Measurements from ENCODE around the gene SLC43A3.

Gene SLC43A3

GRCh38 chr11:57432149-57432561 lies 5.2 kb upstream of the SLC43A3 start:
- H3K4me3 ChIP-seq (ENCODE audit: low read depth, low read length), result no peak overlapping the region
- DNase-seq (ENCODE audit: low read depth), result no peak

- DNase-seq (ENCODE audit: low read depth), result no peak
- H3K4me3 ChIP-seq (ENCODE audit: low read depth, low read length), result no peak overlapping the region
These were observed 4.0 kb upstream of the SLC43A3 start for GRCh38 chr11:57430952-57431351.

DNA sequence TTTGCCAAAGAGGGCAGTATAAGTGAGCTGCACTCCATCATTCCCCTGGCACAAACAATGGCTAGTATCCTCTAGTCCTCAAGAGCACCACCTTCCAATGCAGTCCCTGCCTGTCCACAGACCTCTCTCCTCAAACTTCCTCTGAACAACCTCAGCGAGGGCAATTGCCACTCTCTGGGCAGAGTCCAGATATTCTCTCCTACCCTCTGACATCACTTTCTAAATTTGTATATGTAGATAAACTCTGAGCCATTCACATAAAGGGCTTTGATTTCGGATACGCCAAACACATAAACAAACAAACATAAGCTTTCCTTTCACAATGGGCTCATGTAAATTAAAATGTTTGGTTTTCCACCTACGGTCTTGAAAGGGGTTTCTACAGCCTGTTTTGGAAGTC lies 3.0 kb upstream of the SLC43A3 start:
- no peak for DNase-seq (ENCODE audit: low read depth)
- no peak overlapping the region for H3K4me3 ChIP-seq (ENCODE audit: low read depth, low read length)

DNA sequence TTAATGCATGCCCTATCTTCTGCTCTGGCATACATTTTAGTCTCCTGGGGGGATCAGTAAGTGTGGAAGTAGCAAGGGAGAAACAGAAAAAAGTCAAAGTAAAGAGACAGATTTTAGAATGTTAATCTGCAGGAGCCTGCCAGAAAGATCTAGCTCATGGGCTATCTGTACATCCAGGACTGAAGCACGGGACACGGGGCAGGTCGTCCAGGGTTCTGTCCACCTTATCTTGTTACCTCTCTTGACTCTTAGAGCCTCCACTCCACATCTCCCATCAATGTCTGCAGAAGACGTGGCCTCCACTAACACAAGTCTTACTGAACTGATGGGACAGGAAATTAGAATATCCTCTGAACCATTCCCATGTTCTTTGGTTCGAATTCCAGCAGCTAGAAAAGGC lies 1.7 kb upstream of the SLC43A3 start:
- no peak overlapping the region for H3K4me3 ChIP-seq (ENCODE audit: low read depth, low read length)

DNA sequence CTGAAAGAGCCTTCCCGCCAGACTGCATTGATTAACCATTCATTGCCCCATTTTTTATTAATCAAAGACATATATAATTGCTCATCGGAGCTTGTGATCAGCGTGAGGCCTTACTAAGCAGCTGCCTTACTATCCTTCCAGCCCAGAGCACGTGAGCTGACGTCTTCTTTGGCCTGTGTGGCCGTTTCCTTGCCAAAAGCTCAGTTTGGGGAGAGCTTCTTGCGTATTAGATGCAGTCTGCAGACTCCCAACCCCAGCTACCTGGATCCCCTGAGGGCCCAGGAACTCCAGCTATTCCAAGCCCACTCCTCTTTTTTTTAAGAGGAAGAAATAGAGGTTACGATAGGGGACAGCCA lies 784 bp upstream of the SLC43A3 start:
- DNase-seq (ENCODE audit: low read depth), result peak; percentile 74
- H3K4me3 ChIP-seq (ENCODE audit: low read depth, low read length), result no peak overlapping the region

More for the DNA sequence above, 1.7 kb upstream of the SLC43A3 start:
- DNase-seq (ENCODE audit: low read depth), result no peak

GRCh38 chr11:57426439-57426928 lies 437 bp downstream of the SLC43A3 start:
- no peak for DNase-seq (ENCODE audit: low read depth)
- H3K4me3 ChIP-seq (ENCODE audit: low read depth, low read length), result peak overlapping the region; percentile 52

DNA sequence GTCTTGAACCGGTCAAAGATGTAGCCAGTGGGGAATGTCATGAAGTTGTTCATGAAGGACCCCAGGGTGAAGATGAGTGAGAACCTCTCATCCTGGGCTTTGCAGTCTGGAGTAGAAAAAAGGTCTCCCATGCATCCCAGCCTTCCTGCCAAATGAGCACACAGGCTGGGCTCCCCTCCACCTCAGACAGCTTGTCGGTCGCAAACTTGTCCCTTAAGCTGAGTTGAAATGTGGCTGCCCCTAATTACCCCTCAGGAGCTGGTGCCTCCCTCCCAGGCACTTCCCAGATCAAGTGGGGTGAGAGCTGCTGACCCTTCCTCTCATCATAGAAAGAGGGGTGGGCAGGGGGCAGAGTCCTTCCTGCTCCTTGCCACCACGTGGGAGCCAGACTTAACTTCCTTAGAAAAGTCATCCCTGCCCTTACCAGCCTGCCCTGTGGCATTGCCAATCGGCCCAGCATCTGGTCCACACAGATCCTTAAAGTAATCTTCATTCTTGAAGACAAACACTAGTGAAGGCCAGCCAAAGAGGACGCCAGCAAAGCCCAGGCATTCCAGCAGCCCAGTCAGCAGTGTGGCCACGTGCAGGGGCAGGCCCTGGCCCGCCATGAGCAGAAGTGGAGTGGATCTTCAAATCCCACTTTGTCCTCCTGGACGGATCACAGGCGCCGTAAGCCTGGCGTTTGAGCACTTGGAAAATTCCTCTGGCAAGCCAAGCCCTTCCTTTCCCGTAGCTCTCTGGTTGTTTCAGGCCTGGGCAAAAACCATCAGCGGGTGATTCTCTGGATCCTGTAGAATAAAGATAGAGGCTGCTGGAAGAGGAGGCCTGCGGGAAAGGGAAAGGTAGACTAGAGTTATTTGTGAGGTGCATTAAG lies 1.1 kb downstream of the SLC43A3 start:
- peak overlapping the region; percentile 52 for H3K4me3 ChIP-seq (ENCODE audit: low read depth, low read length)
- DNase-seq (ENCODE audit: low read depth), result no peak

DNA sequence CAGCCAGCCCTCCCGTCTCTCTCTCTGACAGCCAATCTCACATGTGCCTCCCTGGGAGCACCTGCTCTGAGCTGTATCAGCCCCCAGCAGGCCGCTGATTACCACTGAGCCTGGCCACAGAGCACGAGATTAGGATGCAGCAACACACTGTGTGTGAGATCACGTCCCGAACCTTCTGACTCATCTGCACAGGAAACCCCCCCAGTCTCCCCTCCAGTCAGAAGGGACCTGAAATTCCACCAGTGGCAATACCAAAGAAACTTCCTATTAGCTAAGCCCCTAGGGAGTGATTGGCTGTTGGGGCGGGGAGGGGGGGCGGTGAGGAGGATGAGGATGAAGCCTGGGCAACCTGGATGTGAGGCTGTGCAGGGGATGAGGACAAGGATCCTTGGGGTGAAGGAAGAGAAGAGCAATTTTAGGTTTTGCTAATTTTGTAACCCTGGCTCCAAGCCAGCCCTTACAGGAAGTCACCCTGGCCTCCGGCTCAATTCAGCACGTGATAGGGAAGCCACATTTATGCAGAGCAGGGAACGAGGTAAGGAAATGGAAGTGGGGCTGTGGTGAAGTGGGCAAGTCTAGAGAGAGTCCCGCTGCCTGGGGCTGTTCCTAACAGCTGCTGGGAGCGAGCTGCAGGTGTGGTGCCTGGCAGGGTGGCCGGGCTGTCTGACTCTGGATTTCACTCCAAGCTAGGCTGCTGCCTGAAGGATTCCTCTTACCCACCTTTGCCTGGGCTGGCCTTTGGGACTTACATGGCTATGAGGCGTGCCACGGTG lies 1.9 kb downstream of the SLC43A3 start:
- no peak overlapping the region for H3K4me3 ChIP-seq (ENCODE audit: low read depth, low read length)
- peak; percentile 80 for DNase-seq (ENCODE audit: low read depth)

DNA sequence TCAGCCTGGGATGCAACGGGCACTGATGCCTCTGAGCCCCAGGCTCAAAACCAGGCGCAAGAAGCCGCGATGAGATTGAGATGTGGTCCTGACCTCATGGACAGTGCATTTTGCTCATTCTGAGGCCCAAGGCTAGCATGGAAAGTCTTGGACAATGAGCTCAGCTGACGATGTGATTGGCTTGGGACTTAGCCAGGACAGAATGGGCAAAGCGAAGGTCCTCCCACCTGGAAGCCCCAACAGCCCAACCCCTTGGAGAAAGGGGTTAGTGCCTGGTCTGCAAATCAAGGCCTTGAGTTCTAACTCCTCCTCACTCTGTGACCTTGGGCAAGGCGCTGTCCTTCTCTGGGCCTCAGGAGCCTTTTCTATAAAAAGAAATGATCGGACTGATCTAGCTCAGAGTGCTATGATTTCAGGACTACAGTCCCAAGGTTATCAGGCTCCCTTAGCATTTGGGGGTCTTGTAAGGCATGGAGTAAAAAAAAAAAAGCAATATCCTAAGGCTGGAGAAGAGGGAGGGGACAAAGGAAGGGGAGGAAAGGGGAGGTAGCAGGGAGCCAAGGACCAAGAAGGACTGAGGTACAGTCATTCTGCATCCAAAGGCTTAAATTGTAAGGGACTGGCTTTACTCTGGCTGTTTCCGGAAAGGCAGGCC lies 2.7 kb downstream of the SLC43A3 start:
- no peak overlapping the region for H3K4me3 ChIP-seq (ENCODE audit: low read depth, low read length)
- DNase-seq (ENCODE audit: low read depth), result no peak

DNA sequence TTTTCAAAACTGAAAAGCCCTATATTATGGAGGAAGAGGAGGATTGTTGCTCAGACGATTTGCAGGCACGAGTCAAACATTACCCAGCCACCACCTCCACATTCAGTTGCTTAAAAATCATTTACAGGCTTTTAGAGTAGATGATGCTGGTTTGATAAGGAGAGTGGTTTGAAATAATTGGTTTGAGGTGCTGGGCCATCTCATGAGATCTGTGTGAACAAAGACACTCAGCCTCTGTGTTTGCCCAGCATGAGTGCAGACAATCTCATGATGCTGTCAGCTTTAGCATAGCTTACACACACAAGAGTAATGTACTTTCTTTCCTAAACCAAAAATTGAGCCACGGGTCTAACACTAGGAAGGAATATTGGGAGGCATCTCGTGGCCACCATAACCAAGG lies 4.3 kb downstream of the SLC43A3 start:
- no peak for DNase-seq (ENCODE audit: low read depth)

DNA sequence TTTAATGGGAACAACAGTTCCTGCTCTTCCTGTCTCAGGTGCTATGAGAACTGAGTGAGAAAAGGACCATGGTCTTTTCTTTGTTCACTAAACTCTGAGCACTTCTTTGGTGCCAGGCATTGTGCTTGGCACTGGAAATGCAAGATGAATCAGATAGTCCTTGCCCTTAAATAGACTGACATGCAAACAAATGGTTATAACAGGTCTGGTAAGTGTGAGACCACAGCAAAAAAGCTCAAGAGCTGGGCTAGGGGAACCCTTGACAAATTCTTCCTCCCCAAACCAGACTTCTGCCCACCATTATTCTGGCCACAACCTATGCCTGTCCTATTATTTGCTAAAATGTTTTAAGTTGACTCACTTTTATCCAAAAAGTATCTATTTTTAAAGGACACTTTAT lies 5.1 kb downstream of the SLC43A3 start:
- no peak overlapping the region for H3K4me3 ChIP-seq (ENCODE audit: low read depth, low read length)
- no peak for DNase-seq (ENCODE audit: low read depth)

More for the DNA sequence above, 4.3 kb downstream of the SLC43A3 start:
- H3K4me3 ChIP-seq (ENCODE audit: low read depth, low read length), result no peak overlapping the region

DNA sequence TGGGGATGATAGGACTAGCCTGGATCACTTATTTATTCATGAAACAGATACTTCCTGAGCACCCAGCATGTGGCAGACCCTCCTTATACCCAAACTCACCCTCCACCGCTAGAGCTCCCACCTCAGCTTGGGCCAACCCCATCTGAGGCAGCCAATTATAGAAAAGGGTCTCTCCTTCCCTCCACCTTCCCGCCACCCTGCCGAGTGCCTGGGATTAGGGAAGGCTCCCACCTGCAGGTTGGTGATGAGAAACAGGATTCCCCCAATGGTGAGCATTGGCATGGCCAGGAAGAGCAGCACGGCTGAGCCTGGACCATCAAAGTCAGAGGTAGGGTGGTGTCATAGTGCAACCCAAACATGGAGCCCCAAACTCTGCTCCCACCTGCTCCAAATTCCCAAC lies 5.9 kb downstream of the SLC43A3 start:
- H3K4me3 ChIP-seq (ENCODE audit: low read depth, low read length), result no peak overlapping the region
- DNase-seq (ENCODE audit: low read depth), result no peak

DNA sequence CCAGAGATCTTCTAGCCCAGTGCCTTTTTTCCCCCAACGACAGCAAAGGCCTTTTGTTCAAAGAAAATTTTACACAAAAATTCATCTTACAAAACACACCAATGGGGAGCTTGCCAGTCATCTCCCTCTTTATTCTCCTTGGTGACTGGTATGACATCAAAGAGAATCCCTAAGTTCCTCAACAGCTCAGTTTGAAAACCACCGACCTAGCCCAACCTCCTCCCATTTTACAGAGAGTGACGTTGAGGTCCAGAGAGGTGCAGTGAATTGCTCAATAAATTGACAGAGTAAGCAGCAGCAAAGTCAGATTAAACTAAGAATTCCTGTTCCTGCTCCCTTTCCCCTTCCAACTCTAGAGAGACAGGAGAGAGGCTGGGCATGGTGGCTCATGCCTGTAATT lies 7.8 kb downstream of the SLC43A3 start:
- DNase-seq (ENCODE audit: low read depth), result no peak
- H3K4me3 ChIP-seq (ENCODE audit: low read depth, low read length), result no peak overlapping the region

GRCh38 chr11:57418131-57418530 lies 8.8 kb downstream of the SLC43A3 start:
- no peak for DNase-seq (ENCODE audit: low read depth)
- no peak overlapping the region for H3K4me3 ChIP-seq (ENCODE audit: low read depth, low read length)

GRCh38 chr11:57417056-57417455 lies 9.9 kb downstream of the SLC43A3 start:
- DNase-seq (ENCODE audit: low read depth), result no peak

GRCh38 chr11:57416436-57416835 lies 10.5 kb downstream of the SLC43A3 start:
- no peak for DNase-seq (ENCODE audit: low read depth)
- no peak overlapping the region for H3K4me3 ChIP-seq (ENCODE audit: low read depth, low read length)

More at GRCh38 chr11:57417056-57417455, 9.9 kb downstream of the SLC43A3 start:
- H3K4me3 ChIP-seq (ENCODE audit: low read depth, low read length), result no peak overlapping the region

DNA sequence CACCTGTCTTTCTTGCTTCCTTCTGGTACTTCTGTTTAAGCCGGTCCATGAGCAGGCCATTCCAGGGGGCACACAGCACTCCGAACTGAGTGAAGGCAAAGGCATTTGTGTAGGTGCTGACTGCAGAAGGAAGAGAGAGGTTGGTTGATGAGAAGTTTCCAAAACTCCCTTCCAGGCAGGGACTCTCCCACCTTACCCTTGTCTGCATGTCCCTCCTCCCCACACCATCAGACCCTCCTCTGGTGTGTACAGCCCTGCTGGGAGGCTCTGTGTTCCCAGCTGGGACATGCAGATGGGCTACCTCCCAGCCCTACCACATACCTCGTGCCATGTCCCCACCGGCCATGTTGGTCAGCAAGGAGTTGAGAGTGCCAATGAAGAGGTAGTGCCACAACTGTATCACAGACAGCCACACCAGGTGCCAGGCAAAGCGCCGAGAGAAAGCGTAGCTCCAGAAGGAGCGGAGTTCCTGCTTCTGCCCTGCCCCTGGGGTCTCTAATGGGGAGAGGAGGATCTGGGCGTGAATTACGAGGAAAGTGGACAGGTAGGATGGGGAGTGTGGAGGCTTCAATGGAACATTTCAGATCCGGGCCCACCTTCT lies 12.2 kb downstream of the SLC43A3 start:
- no peak for DNase-seq (ENCODE audit: low read depth)
- H3K4me3 ChIP-seq (ENCODE audit: low read depth, low read length), result no peak overlapping the region

DNA sequence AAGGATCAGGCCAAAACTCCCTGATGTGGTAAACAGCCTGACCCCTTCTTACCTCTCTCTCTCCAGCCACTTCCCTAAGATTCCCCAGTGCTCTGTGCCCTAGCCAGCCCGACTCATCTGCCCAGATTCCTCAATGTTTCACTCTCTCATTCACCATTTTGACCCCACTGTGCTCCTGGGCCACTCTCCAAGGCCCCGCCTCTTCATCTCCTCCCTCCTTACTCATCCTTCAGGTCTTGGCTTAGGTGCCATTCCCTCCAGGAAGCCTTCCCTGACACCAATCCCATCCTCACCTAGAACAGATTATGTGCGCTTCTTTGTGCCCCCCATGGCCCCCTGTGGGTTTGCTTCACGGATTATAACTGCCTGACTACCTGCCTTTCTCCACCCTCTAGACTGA lies 13.2 kb downstream of the SLC43A3 start:
- H3K4me3 ChIP-seq (ENCODE audit: low read depth, low read length), result no peak overlapping the region
- no peak for DNase-seq (ENCODE audit: low read depth)

DNA sequence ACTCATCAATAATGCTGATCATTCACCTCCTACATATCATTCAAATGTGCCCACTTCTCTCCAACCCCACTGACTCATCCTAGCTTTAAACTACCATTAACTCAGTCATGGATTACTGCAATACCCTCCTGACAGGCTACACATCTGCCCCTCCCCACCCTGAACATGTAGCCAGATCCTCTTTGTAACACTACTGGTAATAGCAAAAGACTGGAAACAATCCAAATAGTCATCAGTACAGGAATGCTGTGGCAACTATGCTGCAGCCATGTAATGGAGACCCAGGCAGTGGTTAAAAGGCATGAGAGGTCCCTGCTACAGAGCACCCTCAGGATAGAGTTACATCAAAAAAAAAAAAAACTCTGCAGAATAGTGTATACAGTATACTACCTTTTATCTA lies 16.6 kb downstream of the SLC43A3 start:
- no peak overlapping the region for H3K4me3 ChIP-seq (ENCODE audit: low read depth, low read length)
- peak; percentile 93 for DNase-seq (ENCODE audit: low read depth)

All from skeletal muscle cell (primary cell).